Activated naive CD4-positive, alpha-beta T cell treated with anti-CD3 and anti-CD28 coated beads, Interleukin-2, amount 50 U/mL, for 72 hours (primary cell): ENCODE measurements around the gene HECTD2. TPM values are rescaled to one million over a fixed set of nuclear protein-coding genes. Genes with fewer than 3 reads are reported as not detected.
"Not testable (repeated sequence)": the region's sequence is repeated elsewhere in the genome, so short reads cannot be mapped to it uniquely, and the experiment has no call there.

Source experiments
- ATAC-seq, 2 donors: fragments of 150-1000 bp; cut with Tn5 transposase; 2 replicates each; pipeline ENCODE4 v1.10.0; 2021; ENCODE audit warnings: mild to moderate bottlenecking in 2 of 2, moderate library complexity in 2 of 2
- DNase-seq, 2 donors: peaks; one replicate each; pipeline ENCODE4 v3.0.0; 2021 to 2022; ENCODE audit warnings: low spot score in 2 of 2
- H3K27ac Mint-ChIP-seq, 2 donors: one replicate each; pipeline ENCODE4 v1.8.0; 2022; ENCODE audit warnings: mild to moderate bottlenecking in 2 of 2, mixed read lengths in 2 of 2
- H3K36me3 Mint-ChIP-seq, 2 donors: one replicate each; pipeline ENCODE4 v1.8.0; 2022; ENCODE audit warnings: mixed read lengths in 2 of 2
- H3K9me3 Mint-ChIP-seq, 2 donors: one replicate each; pipeline ENCODE4 v1.8.0; 2022; ENCODE audit warnings: mixed read lengths in 2 of 2
- total RNA-seq, 2 donors: library from RNA; stranded (reverse); gene quantifications; one replicate each; pipeline ENCODE4 v1.2.3, GENCODE V29; 2022

Gene HECTD2
- total RNA-seq, 2 donors from 2014 or later: 3.0 to 6.0 TPM

GRCh38 chr10:91560827-91561226 lies 150.7 kb downstream of the HECTD2 start:
- not testable (repeated sequence) for H3K27ac Mint-ChIP-seq, DNase-seq, H3K9me3 Mint-ChIP-seq, H3K36me3 Mint-ChIP-seq, ATAC-seq

GRCh38 chr10:91562839-91563581 lies 152.9 kb downstream of the HECTD2 start:
- H3K9me3 Mint-ChIP-seq: peaks cover 0 to 5% of the 10 kb centered on the region in 2 donors
- ATAC-seq: no peak

GRCh38 chr10:91564026-91564425 lies 153.9 kb downstream of the HECTD2 start:
- H3K9me3 Mint-ChIP-seq: peaks cover 0 to 5% of the 10 kb centered on the region in 2 donors
- no peaks in the 10 kb centered on the region for H3K36me3 Mint-ChIP-seq
- ATAC-seq: no peak
- DNase-seq: no peak
- no peak overlapping the region for H3K27ac Mint-ChIP-seq

More at GRCh38 chr10:91562839-91563581, 152.9 kb downstream of the HECTD2 start:
- no peak for DNase-seq
- no peaks in the 10 kb centered on the region for H3K36me3 Mint-ChIP-seq
- no peak overlapping the region for H3K27ac Mint-ChIP-seq

Other genes starting within 250 kb of the HECTD2 start
- 10 to 100 TPM; 29.1 to 37.5 TPM for gene PCGF5, start 189.7 kb upstream of the HECTD2 start, total RNA-seq
- gene PPP1R3C, start 222.7 kb downstream of the HECTD2 start, total RNA-seq: under 1 TPM; 0.09 to 0.82 TPM